DMS53 treated with DMSO at 0.1 percent for 48 hours (cell line): ENCODE data around the gene SNED1.

Experiments used
- DNase-seq: peaks from one replicate; lab custom pipeline; 2025; ENCODE audit not compliant: unreplicated experiment; lab: John Stamatoyannopoulos, UW

Gene SNED1

GRCh38 chr2:241020629-241021190 lies 22.3 kb downstream of the SNED1 start:
- no peak for DNase-seq

GRCh38 chr2:241025639-241026038 lies 27.2 kb downstream of the SNED1 start:
- DNase-seq, result no peak

GRCh38 chr2:241029599-241030332 lies 31.3 kb downstream of the SNED1 start:
- DNase-seq, result no peak

GRCh38 chr2:241030333-241030680 lies 31.9 kb downstream of the SNED1 start:
- DNase-seq, result no peak

GRCh38 chr2:241030883-241031282 lies 32.5 kb downstream of the SNED1 start:
- no peak for DNase-seq

GRCh38 chr2:241031436-241032165 lies 33.2 kb downstream of the SNED1 start:
- no peak for DNase-seq

- DNase-seq, result no peak
These were observed 35.0 kb downstream of the SNED1 start for GRCh38 chr2:241033336-241033987.

- no peak for DNase-seq
These were observed 35.6 kb downstream of the SNED1 start for GRCh38 chr2:241033994-241034393.

GRCh38 chr2:241034490-241035141 lies 36.2 kb downstream of the SNED1 start:
- no peak for DNase-seq

- DNase-seq, result no peak
These were observed 36.9 kb downstream of the SNED1 start for GRCh38 chr2:241035142-241035817.

GRCh38 chr2:241035818-241036396 lies 37.5 kb downstream of the SNED1 start:
- DNase-seq, result no peak

- no peak for DNase-seq
These were observed 38.1 kb downstream of the SNED1 start for GRCh38 chr2:241036397-241036963.

- no peak for DNase-seq
These were observed 38.6 kb downstream of the SNED1 start for GRCh38 chr2:241036964-241037421.

GRCh38 chr2:241037498-241037897 lies 39.1 kb downstream of the SNED1 start:
- DNase-seq, result no peak

GRCh38 chr2:241038374-241039180 lies 40.2 kb downstream of the SNED1 start:
- DNase-seq, result no peak

- no peak for DNase-seq
These were observed 41.0 kb downstream of the SNED1 start for GRCh38 chr2:241039416-241039815.

GRCh38 chr2:241040081-241040803 lies 41.8 kb downstream of the SNED1 start:
- DNase-seq, result no peak

GRCh38 chr2:241041589-241042158 lies 43.3 kb downstream of the SNED1 start:
- no peak for DNase-seq
